ENCODE measurements around the gene AHNAK2.

- TF ChIP-seq ZFP3 (CRISPR knock-in tag; IDR thresholded peaks at IDR 0.05) (no peak), CREB5 (CRISPR knock-in tag; IDR thresholded peaks at IDR 0.05; ENCODE audit: low read depth) (no peak), PPARA (CRISPR knock-in tag; IDR thresholded peaks at IDR 0.05; ENCODE audit: borderline replicate concordance) (no peak), ARNTL (CRISPR knock-in tag; IDR thresholded peaks at IDR 0.05; ENCODE audit: borderline replicate concordance, low read depth) (no peak), ZC3H10 (CRISPR knock-in tag; IDR thresholded peaks at IDR 0.05) (no peak), TSHZ2 (CRISPR knock-in tag; IDR thresholded peaks at IDR 0.05) (no peak), ZNF70 (CRISPR knock-in tag; IDR thresholded peaks at IDR 0.05) (no peak)
Measured at GRCh38 chr14:104926619-104927431, 51.3 kb downstream of the AHNAK2 start.

Measured in SK-N-SH treated with all-trans-retinoic acid at 6 μM for 48 hours (cell line).